Stimulated activated CD4-positive, alpha-beta T cell treated with anti-CD3 and anti-CD28 coated beads, TNF-alpha, amount 100 ng/mL, for 1 hour (primary cell): ENCODE data around the gene TCAP.

Experiments used
- DNase-seq, 3 donors: peaks; one replicate each; pipeline ENCODE4 v3.0.0-alpha.2; 2020; ENCODE audit warnings: low read depth in 3 of 3, low spot score in 1 of 3

Gene TCAP

GRCh38 chr17:39648616-39649366 is 16.4 kb upstream of the TCAP start:
- no peak for DNase-seq

- no peak for DNase-seq
These were observed 15.0 kb upstream of the TCAP start for GRCh38 chr17:39650121-39650579.

- no peak for DNase-seq
These were observed 13.1 kb upstream of the TCAP start for GRCh38 chr17:39651923-39652586.

GRCh38 chr17:39652587-39653315 is 12.4 kb upstream of the TCAP start:
- DNase-seq: no peak

DNA sequence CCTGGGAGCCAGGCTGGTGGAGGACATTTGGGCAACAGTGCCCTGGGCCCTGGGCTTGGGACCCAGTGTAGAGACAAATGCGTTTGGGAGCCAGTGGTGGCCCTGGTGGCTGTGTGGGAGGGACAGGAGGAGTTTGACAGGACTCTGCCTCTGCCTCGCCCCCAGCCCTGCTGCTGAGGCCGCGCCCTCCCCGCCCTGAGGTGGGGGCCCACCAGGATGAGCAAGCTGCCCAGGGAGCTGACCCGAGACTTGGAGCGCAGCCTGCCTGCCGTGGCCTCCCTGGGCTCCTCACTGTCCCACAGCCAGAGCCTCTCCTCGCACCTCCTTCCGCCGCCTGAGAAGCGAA is 11.9 kb upstream of the TCAP start:
- no peak for DNase-seq

- peak; percentile 49 to 73 (median 49) for DNase-seq
These were observed 11.4 kb upstream of the TCAP start for GRCh38 chr17:39653662-39654331.

DNA sequence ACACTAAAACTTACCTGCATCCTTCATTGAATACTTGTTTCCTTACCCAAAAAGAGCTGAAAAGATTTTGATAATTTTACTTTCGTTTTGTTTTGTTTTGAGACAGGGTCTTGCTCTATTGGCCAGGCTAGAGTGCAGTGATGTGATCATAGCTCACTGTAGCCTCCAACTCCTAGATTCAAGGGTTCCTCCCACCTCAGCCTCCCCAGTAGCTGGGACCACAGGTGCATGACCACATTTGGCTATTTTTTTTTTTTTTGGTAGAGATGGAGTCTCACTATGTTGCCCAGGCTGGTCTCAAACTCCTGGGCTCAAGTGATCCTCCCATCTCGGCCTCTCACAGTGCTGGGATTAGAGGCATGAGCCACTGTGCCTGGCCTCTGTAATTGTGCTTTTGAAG is 10.0 kb upstream of the TCAP start:
- DNase-seq: no peak

DNA sequence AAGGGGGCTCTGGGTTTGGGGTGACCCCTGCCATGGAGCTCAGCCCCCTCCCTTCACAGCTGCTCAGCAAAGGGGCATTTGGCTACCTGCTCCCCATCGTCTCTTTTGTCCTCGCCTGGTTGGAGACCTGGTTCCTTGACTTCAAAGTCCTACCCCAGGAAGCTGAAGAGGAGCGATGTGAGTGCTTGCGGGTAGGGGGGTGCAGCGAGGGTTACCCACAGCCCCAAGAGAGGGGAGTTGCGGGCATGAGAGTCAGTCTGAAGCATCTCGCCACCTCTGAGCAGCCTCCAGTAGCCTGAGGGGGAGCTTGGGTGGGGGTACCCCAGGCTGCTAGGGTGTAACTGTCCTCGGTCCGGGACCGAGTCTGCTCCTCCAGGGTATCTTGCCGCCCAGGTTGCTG is 6.8 kb upstream of the TCAP start:
- DNase-seq: no peak

DNA sequence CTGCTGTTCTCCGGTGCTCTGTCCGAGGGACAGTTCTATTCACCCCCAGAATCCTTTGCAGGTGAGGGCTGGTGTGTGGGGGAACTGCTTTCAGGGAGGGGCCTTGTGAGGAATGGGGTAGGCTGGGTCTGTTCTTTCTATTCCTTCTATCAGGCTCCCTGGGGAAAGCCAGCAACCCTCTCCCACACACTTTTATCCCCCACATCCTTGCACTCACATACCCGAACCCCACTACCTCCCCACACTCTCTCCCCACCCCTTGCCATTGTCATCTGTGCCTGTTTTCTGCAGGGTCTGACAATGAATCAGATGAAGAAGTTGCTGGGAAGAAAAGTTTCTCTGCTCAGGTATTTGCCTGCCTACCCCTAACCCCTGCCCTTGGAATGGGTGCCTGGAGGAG is 6.4 kb upstream of the TCAP start:
- no peak for DNase-seq

GRCh38 chr17:39659279-39660010 is 5.7 kb upstream of the TCAP start:
- DNase-seq: no peak

- no peak for DNase-seq
These were observed 5.2 kb upstream of the TCAP start for GRCh38 chr17:39660011-39660360.

GRCh38 chr17:39660397-39661385 is 4.5 kb upstream of the TCAP start:
- DNase-seq: no peak

DNA sequence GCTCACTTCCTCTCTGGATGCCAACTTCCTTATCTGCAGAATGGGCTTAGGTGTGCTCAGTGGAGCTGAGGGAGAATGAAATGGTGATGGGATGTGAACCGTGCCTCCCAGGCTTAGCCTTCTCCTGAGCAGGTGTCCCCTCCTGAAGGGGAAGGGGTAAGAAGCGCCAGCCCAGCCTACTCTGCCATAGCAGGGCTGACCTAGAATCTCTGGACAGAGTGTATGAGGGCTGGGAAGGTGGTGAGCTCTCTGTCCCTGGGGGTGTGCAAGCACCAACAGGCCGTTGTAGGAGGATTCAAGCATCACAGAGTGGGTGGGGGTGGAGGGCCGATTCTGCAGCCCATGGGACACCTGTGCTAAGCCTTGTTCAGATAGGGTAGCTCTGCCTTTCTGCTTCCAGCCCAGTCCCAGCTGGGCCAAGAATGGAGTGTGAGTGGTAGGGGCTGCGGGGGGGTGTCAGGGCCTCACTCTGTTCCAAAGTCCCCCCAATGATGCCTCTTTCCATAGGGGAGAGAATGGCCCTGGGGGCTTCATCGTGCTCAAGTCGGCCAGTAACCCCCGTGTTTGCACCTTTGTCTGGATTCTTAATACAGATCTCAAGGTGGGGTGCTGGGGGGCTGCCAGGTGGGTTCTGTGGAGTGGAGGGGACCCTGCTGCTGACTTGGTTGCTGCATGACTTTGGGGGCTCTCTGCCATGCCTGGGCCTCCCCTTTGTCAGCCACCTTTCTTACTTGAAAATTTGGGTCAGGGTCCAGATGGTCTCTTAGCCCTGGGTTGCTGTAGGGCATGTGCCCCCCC is 3.2 kb upstream of the TCAP start:
- no peak for DNase-seq

DNA sequence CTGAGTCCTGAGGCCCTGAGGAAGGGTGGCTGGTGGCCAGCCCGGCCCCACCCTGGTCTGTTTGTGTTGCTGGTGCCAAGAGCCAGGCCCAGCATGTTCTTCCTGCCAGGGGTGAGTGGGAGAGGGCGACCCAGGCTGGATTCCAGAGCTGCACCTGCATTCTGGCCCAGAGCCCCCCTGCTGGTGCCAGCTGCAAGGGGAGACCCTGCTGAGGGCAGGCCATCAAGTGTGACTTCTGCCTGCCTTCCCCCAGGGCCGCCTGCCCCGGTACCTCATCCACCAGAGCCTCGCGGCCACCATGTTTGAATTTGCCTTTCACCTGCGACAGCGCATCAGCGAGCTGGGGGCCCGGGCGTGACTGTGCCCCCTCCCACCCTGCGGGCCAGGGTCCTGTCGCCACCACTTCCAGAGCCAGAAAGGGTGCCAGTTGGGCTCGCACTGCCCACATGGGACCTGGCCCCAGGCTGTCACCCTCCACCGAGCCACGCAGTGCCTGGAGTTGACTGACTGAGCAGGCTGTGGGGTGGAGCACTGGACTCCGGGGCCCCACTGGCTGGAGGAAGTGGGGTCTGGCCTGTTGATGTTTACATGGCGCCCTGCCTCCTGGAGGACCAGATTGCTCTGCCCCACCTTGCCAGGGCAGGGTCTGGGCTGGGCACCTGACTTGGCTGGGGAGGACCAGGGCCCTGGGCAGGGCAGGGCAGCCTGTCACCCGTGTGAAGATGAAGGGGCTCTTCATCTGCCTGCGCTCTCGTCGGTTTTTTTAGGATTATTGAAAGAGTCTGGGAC is 2.4 kb upstream of the TCAP start:
- no peak for DNase-seq

GRCh38 chr17:39663340-39663687 is 1.8 kb upstream of the TCAP start:
- no peak for DNase-seq

DNA sequence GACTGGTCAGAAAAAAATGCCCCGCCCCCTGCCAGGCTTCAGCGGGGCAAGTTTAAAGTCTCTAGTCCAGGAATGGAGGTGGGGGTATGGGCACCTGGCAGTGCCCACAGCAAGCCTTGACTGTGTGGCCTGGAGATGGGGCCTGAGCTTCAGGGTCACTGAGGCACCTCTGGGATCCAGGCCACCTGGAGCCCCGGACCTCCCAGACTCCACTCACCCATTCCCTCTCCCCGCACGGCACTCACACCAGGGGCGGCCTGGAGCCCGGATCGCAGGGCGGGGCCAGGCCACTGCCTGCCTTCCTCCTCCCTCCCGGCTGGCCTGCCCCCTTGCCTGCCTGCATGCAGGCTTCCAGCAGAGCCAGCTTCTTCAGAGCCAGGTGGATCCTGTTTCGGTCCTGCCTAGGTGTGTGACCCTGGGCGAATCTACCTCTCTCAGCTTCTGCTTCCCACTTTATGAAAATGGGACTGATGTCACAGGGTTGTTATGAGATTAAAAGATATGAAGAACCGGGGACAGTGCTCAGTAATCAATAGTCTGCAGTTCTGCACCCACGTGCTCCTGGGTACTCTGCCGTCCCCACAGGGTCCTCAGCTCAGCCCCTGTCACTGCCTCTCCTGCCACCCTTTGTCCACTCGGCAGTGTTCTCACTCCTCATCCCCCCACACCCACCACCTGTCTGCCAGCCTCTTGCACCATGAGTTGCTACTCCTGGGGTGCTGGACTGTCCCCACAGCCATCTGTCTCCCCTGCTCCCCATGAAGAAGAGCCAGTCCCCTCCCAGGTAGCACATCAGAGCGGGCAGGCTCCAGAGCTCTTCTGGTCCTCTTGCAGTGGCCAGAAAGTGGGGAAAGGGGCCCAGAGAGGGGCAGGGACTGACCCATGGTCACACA is 1.2 kb upstream of the TCAP start:
- DNase-seq: no peak

DNA sequence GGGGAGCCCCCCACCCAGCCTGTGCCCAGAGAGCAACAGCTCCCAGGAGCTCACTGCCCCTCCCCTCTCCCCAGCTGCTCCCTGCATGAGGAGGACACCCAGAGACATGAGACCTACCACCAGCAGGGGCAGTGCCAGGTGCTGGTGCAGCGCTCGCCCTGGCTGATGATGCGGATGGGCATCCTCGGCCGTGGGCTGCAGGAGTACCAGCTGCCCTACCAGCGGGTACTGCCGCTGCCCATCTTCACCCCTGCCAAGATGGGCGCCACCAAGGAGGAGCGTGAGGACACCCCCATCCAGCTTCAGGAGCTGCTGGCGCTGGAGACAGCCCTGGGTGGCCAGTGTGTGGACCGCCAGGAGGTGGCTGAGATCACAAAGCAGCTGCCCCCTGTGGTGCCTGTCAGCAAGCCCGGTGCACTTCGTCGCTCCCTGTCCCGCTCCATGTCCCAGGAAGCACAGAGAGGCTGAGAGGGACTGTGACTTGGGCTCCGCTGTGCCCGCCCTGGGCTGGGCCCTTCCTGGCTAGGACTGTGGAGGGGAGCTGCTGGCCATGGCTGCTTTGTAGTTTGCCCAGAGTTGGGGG is 584 bp downstream of the TCAP start:
- no peak for DNase-seq
